Measurements from ENCODE around the gene ROR2.
"Not testable (repeated sequence)": the region's sequence is repeated elsewhere in the genome, so short reads cannot be mapped to it uniquely, and the experiment has no call there.

The ROR2 gene

DNA sequence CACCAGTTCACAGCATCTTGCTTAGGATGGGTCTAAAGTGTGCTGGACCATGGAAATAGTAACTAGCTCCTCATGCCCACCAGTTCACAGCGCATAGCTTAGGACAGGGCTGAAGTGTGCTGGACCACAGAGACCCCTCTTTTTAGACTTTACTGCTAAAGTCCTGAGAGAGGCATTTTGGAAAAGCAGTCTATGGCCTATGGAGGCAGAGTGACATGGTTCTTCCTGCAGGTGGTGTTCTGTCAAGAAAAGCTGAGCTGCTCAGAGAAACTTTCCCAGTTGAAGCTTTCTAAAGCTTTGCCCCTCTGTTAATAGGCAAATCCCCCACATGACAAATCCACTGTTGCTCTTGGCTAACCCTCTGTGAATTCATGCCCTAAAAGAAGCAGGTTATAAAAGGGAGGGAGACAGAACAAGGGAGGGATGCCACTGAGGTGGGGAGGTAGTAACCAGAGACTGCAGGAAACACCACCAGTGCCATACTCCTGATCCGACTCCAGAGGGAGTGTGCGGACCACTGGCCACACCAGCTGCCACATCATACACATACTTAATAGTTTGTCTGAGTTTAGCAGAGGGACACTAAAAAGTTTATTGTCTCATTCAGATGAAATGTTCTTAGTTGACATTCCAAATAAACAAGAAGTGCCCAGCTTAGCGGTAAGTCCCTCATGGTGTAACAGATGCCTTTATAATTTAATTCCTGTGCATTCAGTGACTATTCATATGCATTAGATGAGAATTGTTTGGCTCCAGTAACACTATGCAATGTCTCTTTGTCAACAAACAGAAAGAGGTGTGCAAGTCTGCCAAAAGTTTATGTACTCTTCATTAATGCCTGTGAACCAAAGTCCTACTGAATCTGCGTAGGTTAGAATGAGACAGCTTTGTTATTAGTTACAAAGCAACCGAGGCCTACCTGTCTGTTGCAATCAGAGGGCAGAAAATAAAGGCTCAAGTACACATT lies 290.2 kb downstream of the ROR2 start:
- no peak for DNase-seq

DNA sequence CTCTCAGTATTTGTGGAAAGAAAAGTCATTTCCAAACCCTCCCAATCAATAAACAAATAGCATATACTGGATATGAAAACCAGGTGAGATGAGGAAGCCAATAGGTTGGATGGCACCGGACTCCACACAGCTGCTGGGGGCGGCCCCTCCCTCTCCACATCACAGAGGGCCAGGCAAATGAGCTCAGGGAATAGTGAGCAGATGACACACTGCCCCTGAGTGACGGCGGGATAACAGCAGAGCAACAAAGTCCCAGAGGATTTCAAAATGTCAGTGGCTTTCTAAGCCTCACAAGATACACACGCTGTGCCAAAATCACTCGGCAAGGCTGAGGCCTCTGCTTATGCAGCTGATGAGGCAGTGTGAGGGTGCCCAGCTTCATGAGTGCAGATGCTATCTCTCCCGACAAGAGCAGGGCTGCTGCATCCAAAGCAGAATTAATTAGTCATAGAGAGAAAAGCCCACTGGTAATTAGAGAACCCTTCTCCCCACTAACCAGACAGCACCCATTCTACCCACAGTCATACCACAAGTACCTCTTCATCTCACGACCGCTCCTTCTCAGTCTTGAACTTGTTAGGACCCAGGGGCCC lies 291.4 kb downstream of the ROR2 start:
- DNase-seq: no peak

DNA sequence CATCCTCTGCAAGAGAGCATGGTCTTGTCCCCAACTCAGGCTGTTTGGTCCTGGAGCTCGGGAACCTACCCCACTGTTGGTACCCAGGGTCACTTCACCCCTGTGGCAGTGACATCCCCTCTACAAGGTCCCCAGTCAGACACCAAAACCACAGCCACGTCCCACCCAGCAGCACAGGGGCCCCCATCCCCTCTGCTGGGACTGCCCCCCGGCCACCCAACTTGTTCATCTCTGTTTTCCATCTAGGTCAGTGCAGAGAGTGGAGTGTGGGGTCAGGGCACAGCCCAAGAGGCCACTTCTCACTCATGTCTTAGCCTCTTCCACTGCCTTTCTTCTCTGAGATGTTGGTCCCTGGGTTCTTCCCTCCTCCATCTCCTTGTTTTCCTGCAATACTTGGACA lies 292.5 kb downstream of the ROR2 start:
- DNase-seq: no peak

- no peak for DNase-seq
Observed at GRCh38 chr9:91655658-91656057, 294.4 kb downstream of the ROR2 start.

DNA sequence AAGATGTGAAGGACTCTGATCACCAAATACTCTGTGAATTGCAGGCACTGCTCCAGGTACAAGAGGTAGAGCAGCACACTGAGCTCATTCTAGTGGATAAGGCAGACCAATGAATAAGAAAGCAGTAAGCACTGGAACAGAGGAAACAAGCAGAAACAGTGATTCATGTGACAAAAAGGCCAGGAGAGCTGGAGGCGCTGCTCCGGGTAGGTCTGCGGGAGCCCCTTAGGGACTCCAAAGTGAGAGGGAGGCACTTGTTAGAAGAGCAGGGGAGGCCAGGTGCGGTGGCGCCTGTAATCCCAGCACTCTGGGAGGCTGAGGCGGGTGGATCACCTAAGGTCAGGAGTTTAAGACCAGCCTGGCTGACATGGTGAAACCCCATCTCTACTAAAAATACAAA lies 294.8 kb downstream of the ROR2 start:
- DNase-seq: no peak

DNA sequence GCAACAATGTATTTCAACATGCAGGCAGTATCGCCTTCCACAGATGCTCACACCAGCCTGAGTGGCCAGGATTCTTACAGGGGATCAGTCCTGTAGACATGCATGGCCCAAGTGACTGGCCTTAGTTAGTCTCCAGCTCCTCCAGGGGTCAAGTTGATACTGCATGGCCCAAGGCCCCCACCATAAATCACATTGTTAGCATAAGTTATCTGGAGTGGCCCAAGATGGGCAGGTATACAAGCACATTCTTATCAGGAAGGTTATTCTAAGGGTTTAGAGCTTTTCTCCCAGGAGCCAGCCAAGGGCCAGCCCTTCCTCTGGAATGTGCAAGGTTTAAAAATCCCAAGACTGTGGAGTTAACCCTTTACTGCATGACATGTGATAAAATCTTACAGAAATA lies 295.5 kb downstream of the ROR2 start:
- DNase-seq: no peak

GRCh38 chr9:91647371-91647770 lies 302.7 kb downstream of the ROR2 start:
- DNase-seq: no peak

- DNase-seq: no peak
Observed at GRCh38 chr9:91646702-91647101, 303.3 kb downstream of the ROR2 start.

DNA sequence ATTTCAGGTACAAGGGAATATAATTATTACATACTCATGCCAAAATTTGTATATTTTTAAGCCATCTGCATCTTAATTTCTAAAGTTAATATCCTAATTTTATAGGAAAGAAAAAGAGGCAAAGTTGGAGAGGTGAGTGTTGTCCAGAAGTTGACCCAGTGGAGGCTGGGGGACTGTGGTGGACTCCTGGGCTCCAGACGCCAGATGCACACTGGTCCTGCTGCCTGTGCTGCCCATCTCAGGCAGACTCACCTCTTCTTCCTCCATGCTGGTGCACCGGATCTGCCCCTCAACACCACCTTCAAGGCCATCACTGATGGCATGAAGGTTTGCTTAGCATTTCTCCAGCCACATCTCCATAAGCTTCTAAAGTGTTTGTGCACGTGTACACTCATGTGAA lies 305.6 kb downstream of the ROR2 start:
- no peak for DNase-seq

DNA sequence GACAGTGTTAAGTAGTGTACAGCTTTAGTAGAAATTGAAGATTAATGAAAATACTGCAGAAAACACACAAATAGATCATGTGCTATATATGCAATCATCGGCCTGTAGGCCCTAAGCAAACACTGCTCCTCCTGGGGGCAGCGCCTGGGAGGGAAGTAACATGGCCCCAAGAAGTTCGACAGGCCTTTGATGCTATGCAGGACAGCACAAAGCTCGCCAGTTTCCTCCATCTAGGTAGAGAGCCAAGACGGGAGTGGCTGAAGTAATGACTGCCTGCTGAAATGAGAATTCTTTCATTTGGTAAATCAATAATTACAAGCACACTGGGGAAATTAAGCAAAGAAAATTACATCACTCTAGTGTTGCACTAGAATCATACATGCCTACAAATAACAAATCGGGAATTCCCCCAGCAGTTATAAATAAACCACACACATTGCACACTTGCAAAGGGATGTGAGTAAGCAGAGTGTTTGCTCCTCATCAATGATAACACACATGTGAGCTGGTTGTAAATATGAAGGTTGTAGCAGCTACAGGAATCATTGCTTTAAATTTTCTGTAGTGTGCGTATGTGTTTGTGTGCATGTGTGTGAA lies 306.4 kb downstream of the ROR2 start:
- no peak for DNase-seq

DNA sequence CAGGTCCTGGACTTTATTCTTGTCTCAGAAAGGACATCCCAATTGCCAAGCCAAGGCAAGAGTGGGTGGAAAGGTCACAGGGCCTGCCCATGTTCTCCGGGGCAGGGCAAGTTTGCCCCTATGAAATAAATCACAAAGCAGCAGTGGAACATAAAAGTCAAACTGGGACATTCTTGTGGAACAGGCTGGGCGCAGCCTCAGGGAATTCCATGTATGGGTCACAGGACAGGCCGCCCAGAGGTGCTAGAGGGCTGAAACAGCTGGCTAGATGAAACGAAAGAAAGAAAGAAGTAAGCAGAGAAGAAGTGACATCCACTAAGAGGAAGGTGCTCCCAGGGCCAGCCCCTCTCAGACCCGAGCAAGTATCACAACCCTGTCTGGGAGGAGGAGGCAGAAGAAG lies 307.3 kb downstream of the ROR2 start:
- DNase-seq: no peak

GRCh38 chr9:91640428-91640827 lies 309.6 kb downstream of the ROR2 start:
- no peak for DNase-seq

- DNase-seq: no peak
Observed at GRCh38 chr9:91639054-91639453, 311.0 kb downstream of the ROR2 start.

DNA sequence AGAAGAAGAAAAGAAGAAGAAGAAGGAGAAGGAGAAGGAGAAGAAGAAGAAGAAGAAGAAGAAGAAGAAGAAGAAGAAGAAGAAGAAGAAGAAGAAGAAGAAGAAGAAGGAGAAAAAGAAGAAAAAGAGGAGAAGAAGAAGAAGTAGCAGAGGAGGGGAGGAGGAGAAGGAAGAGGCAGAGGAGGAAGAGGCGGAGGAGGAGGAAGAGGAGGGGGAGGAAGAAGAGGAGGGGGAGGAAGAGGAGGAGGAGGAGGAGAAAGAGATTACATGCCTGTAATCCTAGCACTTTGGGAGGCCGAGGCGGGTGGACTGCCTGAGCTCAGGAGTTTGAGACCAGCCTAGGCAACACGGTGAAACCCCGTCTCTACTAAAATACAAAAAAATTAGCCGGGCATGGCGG lies 315.2 kb downstream of the ROR2 start:
- DNase-seq: not testable (repeated sequence)

DNA sequence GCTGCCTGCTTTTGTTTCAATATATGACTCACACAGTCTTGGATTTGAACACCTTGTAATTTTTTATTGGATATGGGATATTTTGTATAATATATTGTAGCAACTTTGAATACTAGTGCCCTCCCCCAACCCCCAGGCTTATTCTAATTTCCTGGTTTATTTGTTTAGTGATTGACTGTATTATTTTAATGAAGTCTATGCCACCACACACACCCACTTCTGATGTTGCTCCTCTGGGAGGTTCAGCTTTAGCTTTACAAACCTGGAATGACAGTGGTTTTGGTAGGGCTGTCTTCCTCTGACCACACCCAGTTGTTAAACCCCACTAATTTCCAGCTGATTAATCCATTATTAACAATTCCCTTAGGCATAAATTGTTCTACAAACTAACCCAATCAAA lies 320.3 kb downstream of the ROR2 start:
- DNase-seq: no peak

DNA sequence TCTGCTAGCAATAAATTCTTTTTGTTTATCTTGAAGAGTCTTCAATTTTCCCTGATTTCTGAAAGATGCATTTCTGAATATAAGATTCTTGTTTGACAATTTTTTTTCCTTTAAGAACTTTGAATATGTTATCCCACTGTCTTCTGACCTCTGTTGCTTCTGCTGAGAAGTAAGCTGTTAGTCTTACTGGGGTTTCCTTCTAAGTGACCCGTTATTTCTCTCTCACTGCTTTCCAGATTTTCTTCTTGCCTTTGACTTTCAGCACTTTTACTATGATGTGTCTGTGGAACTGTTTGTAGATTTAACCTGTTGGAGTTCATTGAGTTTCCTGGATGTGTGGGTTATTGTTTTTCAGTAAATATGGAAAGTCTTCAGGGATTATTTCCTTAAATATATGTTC lies 321.1 kb downstream of the ROR2 start:
- no peak for DNase-seq

GRCh38 chr9:91625331-91625730 lies 324.7 kb downstream of the ROR2 start:
- DNase-seq: no peak

DNA sequence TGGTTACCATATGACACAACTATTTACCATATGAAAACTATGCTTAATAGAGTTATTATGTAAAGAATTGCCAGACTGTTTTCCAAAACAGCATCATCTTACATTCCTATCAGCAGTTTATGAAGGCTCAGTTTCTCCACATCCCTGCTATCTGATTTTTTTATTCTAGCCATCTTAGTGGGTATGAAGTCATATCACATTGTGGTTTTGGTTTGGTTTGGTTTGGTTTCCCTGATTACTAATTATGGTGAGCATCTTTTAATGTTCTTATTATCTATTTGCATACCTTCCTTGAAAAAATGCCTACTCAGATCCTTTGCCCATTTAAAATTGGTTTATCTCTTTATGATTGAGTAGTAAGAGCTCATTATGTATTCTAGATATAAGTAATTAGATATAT lies 327.0 kb downstream of the ROR2 start:
- DNase-seq: no peak

- DNase-seq: not testable (repeated sequence)
Observed at GRCh38 chr9:91622121-91622520, 327.9 kb downstream of the ROR2 start.

DNA sequence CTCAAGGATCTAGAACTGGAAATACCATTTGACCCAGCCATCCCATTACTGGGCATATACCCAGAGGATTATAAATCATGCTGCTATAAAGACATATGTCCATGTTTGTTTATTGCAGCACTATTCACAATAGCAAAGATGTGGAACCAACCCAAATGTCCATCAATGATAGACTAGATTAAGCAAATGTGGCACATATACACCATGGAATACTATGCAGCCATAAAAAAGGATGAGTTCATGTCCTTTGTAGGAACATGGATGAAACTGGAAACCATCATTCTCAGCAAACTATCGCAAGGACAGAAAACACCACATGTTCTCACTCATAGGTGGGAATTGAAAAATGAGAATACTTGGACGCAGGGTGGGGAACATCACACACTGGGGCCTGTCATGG lies 336.0 kb downstream of the ROR2 start:
- DNase-seq: not testable (repeated sequence)

DNA sequence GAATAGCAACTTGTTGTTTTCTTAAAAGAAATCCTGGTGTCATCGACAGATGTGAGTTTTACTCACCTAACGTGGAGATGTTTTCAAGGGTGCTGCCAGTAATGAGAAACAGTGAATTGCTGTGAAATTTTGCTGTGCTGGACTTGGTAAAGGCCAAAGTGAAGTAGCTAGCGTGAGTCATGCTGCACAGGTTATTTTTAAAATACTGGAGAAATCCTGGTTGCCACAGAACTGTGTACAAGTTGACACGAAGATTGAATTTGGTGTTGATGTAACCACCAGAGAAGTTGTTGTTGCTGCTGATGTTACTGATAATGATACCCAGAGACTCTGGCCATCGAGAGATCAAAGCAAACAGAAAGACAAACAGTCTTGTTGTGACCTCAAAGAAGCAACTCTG lies 338.4 kb downstream of the ROR2 start:
- DNase-seq: no peak

DNA sequence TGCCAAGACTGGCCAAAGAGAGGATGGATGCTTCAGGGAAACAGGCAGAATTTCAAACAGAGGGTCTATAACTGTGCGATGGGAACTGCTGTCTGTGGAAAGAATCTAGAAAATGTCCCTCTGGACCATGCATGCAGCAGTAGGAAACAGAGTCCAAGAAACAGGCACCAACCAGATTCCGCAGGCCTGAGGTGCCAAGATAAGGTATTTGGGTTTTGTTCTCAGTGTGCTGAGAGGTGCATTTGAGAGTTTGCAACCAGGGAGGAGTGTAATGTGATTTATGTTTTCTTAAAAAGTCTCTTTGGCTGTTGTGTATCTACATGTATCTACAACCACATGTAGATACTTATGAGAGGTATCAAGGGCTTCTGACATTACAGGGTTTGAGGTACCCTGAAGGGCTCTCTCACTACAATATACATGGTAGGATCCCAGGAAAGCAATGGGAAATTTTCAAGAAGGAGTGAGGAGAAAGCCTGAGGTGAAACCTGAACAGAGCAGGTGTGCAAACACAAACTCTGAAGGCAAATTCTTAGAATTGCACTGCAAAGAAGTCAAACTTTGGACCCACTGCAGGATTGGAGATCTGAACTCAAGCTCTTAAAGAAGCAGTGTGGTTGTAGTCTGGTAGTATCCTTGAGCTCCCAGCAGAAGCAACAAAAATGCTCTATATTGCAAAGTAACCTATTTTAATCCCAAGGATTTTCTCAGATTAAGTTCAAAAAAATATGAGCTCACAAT lies 343.6 kb downstream of the ROR2 start:
- no peak for DNase-seq

- DNase-seq: no peak
Observed at GRCh38 chr9:91604451-91605179, 345.4 kb downstream of the ROR2 start.
